Central memory CD8-positive, alpha-beta T cell (primary cell): Measurements from ENCODE around the gene SGSH.

Source experiments
- ATAC-seq: fragments of 150-1000 bp; cut with Tn5 transposase; replicated peaks from 2 replicates; pipeline ENCODE4 v1.10.0; 2022; ENCODE audit warnings: mild to moderate bottlenecking, moderate FRiP score, moderate number of reproducible peaks; ENCODE audit not compliant: poor library complexity, severe bottlenecking; ENCODE audit errors: extremely low read depth
- DNase-seq, 2 donors: peaks; one replicate each; pipeline ENCODE4 v3.0.0; 2021; ENCODE audit warnings: low spot score in 2 of 2
- H3K27ac Mint-ChIP-seq: one replicate; pipeline ENCODE4 v1.8.0; 2022; ENCODE audit warnings: low read depth, mild to moderate bottlenecking, moderate library complexity, mixed read lengths
- H3K27me3 Mint-ChIP-seq: one replicate; pipeline ENCODE4 v1.8.0; 2022; ENCODE audit warnings: mixed read lengths
- H3K36me3 Mint-ChIP-seq: one replicate; pipeline ENCODE4 v1.8.0; 2022; ENCODE audit warnings: mild to moderate bottlenecking, moderate library complexity, mixed read lengths; ENCODE audit not compliant: insufficient read depth
- H3K4me1 Mint-ChIP-seq: one replicate; pipeline ENCODE4 v1.8.0; 2022; ENCODE audit warnings: mixed read lengths
- H3K4me3 Mint-ChIP-seq: one replicate; pipeline ENCODE4 v1.8.0; 2022; ENCODE audit warnings: mild to moderate bottlenecking, moderate library complexity, mixed read lengths
- H3K9me3 Mint-ChIP-seq: one replicate; pipeline ENCODE4 v1.8.0; 2022; ENCODE audit warnings: mixed read lengths

Gene SGSH

DNA sequence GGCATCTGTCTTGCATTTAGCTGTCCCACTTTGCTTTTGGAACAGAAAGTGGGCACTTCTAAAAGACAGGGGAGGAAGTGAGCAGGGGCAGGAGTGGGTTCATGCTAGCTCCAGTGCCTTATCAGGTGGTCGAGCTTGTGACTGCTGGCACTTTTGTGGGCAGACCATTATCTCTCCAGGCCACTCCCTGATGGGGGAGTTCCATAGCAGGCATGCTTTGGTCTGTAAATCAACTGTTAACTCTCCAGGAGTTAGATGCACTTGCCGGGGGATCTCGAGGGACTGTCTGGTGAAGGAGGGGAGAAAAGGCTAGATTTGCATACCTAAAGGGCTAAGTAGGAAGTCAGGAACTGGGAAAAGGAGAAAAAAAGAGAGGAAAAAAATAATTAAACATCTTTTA, 59.6 kb downstream of the SGSH start:
- Mint-ChIP-seq H3K4me3 (no peak overlapping the region), H3K27ac (no peak overlapping the region), H3K36me3 (no peaks in the 10 kb centered on the region), H3K4me1 (peaks cover 7% of the 10 kb centered on the region), H3K9me3 (peaks cover 5% of the 10 kb centered on the region), H3K27me3 (peaks cover 40% of the 10 kb centered on the region)
- ATAC-seq (no peak), DNase-seq (no peak)
